ENCODE data around the gene DOK3. TPM values are rescaled to one million over a fixed set of nuclear protein-coding genes. Genes with fewer than 3 reads are reported as not detected.
A peak's percentile ranks its signal among the peaks of the same experiment; 100 is the strongest.

Gene DOK3
- total RNA-seq, 1 donor from 2014 or later = 16.3 TPM

- Histone ChIP-seq H3K9ac (ENCODE audit: low read length) (no peak overlapping the region), H3K4me2 (ENCODE audit: low read length) (no peak overlapping the region), H4K20me1 (ENCODE audit: insufficient read depth, low read length) (no peaks in the 10 kb centered on the region), H3K36me3 (ENCODE audit: insufficient read depth, low read length) (no peaks in the 10 kb centered on the region), H3K9me3 (ENCODE audit: insufficient read depth, low read depth, low read length) (no peaks in the 10 kb centered on the region), H3K27ac (ENCODE audit: low read depth, low read length) (no peak overlapping the region), H3K27me3 (ENCODE audit: insufficient read depth, low read length) (no peaks in the 10 kb centered on the region), H3K4me3 (ENCODE audit: insufficient read depth, low read depth, low read length) (no peak overlapping the region), H3K4me1 (ENCODE audit: insufficient read depth, low read length) (peaks cover 25% of the 10 kb centered on the region), H2AFZ (ENCODE audit: low read depth, low read length) (no peak overlapping the region), H3K79me2 (ENCODE audit: insufficient read depth, low read length) (peaks cover 6% of the 10 kb centered on the region)
- no peak for DNase-seq (ENCODE audit: low read depth)
- TF ChIP-seq CTCF (IDR thresholded peaks at IDR 0.05; ENCODE audit: insufficient read depth, low read depth, low read length) = no peak
- TF ChIP-seq EZH2 (IDR thresholded peaks at IDR 0.05; ENCODE audit: insufficient read depth, low read length) = no peak
- H3K36me3 Mint-ChIP-seq (ENCODE audit: low read depth, unreplicated experiment) = peaks cover 8% of the 10 kb centered on the region
- H3K4me3 Mint-ChIP-seq (ENCODE audit: unreplicated experiment) = no peak overlapping the region
- H3K27me3 Mint-ChIP-seq (ENCODE audit: low read depth, unreplicated experiment) = no peaks in the 10 kb centered on the region
- FAIRE-seq = no peak
- no peak overlapping the region for H3K27ac Mint-ChIP-seq (ENCODE audit: unreplicated experiment)
- no peaks in the 10 kb centered on the region for H3K9me3 Mint-ChIP-seq (ENCODE audit: unreplicated experiment)
- H3K4me1 Mint-ChIP-seq (ENCODE audit: low read depth, unreplicated experiment) = peaks cover 33% of the 10 kb centered on the region
Measured at GRCh38 chr5:177501874-177502678, 7.5 kb downstream of the DOK3 start.

DNA sequence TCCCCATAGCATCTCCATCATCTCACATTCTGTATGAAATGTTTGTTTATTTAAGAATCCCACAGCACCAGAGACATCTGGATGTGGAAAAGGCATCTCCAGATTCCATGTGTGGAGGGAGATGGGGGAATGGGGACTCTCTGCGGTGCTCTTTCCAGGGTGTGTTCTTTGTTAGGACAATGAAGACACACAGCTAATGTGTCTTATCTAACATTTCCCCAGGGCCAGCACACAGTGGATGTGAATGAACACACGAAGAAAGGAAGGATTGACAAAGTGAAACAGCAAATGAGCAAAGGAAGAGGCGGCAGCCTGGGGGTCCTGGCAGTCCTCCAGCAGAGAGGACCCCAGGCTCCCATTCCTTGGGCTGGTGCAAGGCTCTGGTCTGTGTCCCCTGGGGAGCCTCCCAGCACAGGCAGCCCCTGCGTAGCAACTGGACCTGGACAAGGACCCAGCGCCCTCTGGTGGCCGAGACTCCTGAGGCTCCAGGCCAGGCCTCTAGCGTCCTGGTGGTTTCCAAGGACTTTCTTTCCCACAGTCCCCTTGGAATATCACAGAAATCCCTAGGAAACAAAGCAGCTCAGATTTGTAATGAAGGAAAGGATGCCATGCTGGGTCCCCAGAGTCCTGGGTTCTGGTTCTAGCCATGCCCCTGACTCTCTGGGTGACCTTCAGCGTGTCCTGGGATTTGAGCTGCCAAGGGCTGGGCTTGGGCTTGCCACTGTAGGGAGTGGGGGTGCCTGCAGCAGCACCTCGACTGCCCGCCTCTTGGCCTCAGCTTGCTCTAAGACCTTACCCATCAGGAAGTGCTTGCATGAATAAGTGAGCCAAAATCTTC lies 8.7 kb downstream of the DOK3 start:
- peak overlapping the region; percentile 73 for H3K27ac Mint-ChIP-seq (ENCODE audit: unreplicated experiment)
- peak; percentile 70 for FAIRE-seq

More for the DNA sequence above, 8.7 kb downstream of the DOK3 start:
- Histone ChIP-seq H3K9me3 (ENCODE audit: insufficient read depth, low read depth, low read length) (no peaks in the 10 kb centered on the region), H3K27ac (ENCODE audit: low read depth, low read length) (peak overlapping the region; percentile 39), H3K4me2 (ENCODE audit: low read length) (peak overlapping the region; percentile 57), H3K36me3 (ENCODE audit: insufficient read depth, low read length) (no peaks in the 10 kb centered on the region), H3K9ac (ENCODE audit: low read length) (peak overlapping the region; percentile 46), H3K4me1 (ENCODE audit: insufficient read depth, low read length) (peaks cover 28% of the 10 kb centered on the region), H2AFZ (ENCODE audit: low read depth, low read length) (no peak overlapping the region), H3K79me2 (ENCODE audit: insufficient read depth, low read length) (peaks cover 16% of the 10 kb centered on the region), H3K27me3 (ENCODE audit: insufficient read depth, low read length) (no peaks in the 10 kb centered on the region), H3K4me3 (ENCODE audit: insufficient read depth, low read depth, low read length) (no peak overlapping the region), H4K20me1 (ENCODE audit: insufficient read depth, low read length) (peaks cover 4% of the 10 kb centered on the region)
- TF ChIP-seq EZH2 (IDR thresholded peaks at IDR 0.05; ENCODE audit: insufficient read depth, low read length) = no peak
- TF ChIP-seq CTCF (IDR thresholded peaks at IDR 0.05; ENCODE audit: insufficient read depth, low read depth, low read length) = peak; percentile 95
- Mint-ChIP-seq H3K4me3 (ENCODE audit: unreplicated experiment) (peak overlapping the region; percentile 50), H3K36me3 (ENCODE audit: low read depth, unreplicated experiment) (peaks cover 5% of the 10 kb centered on the region), H3K4me1 (ENCODE audit: low read depth, unreplicated experiment) (peaks cover 33% of the 10 kb centered on the region), H3K27me3 (ENCODE audit: low read depth, unreplicated experiment) (no peaks in the 10 kb centered on the region), H3K9me3 (ENCODE audit: unreplicated experiment) (no peaks in the 10 kb centered on the region)
- peak; percentile 62 for DNase-seq (ENCODE audit: low read depth)
